D721Med (cell line): Measurements from ENCODE around the gene CCNJL.

ENCODE experiments used
- DNase-seq: peaks from one replicate; pipeline ENCODE4 v3.0.0; 2011; ENCODE audit warnings: low spot score; ENCODE audit not compliant: insufficient read length
- FAIRE-seq: peaks from 2 replicates; lab custom pipeline; 2011; peaks lifted over from hg19 to GRCh38; lab: Jason Lieb, UNC
- TF ChIP-seq, protein P1 (sequence below): IDR thresholded peaks from 2 replicates; pipeline ENCODE4 v1.5.1; 2012; ENCODE audit warnings: mild to moderate bottlenecking, control low read depth; ENCODE audit not compliant: insufficient read depth; ENCODE audit errors: missing control alignments

CCNJL gene

GRCh38 chr5:160327818-160328217, 15.5 kb upstream of the CCNJL start:
- no peak for FAIRE-seq
- TF ChIP-seq, protein P1, sequence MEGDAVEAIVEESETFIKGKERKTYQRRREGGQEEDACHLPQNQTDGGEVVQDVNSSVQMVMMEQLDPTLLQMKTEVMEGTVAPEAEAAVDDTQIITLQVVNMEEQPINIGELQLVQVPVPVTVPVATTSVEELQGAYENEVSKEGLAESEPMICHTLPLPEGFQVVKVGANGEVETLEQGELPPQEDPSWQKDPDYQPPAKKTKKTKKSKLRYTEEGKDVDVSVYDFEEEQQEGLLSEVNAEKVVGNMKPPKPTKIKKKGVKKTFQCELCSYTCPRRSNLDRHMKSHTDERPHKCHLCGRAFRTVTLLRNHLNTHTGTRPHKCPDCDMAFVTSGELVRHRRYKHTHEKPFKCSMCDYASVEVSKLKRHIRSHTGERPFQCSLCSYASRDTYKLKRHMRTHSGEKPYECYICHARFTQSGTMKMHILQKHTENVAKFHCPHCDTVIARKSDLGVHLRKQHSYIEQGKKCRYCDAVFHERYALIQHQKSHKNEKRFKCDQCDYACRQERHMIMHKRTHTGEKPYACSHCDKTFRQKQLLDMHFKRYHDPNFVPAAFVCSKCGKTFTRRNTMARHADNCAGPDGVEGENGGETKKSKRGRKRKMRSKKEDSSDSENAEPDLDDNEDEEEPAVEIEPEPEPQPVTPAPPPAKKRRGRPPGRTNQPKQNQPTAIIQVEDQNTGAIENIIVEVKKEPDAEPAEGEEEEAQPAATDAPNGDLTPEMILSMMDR: no peak
- DNase-seq: no peak

GRCh38 chr5:160326981-160327380, 14.6 kb upstream of the CCNJL start:
- FAIRE-seq (no peak), DNase-seq (no peak)
- TF ChIP-seq, protein P1: no peak

DNA sequence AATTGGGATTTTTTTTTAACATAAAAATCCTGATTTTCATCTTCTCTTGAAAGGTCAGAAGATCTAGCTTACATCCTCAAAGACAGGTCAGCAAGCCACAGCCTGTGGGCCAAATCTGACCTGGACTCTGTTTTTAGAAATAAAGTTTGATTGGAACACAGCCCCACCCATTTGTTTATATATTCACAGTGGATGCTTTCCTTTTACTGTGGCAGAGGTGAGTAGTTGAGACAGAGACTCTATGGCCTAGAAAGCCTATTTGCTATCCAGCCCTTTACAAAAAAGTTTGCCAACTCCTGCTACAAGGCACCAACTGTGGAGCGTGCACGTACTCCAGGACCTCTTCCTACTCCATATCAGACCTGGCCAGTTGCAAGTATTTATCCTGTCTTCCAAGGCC, 13.4 kb upstream of the CCNJL start:
- TF ChIP-seq, protein P1: no peak

GRCh38 chr5:160324886-160325285, 12.5 kb upstream of the CCNJL start:
- DNase-seq: no peak
- no peak for FAIRE-seq
- TF ChIP-seq, protein P1: no peak

More for the DNA sequence above, 13.4 kb upstream of the CCNJL start:
- DNase-seq: no peak
- FAIRE-seq: no peak

- DNase-seq (no peak), FAIRE-seq (no peak)
- TF ChIP-seq, protein P1: no peak
Observed at GRCh38 chr5:160318409-160318808, 6.0 kb upstream of the CCNJL start.

DNA sequence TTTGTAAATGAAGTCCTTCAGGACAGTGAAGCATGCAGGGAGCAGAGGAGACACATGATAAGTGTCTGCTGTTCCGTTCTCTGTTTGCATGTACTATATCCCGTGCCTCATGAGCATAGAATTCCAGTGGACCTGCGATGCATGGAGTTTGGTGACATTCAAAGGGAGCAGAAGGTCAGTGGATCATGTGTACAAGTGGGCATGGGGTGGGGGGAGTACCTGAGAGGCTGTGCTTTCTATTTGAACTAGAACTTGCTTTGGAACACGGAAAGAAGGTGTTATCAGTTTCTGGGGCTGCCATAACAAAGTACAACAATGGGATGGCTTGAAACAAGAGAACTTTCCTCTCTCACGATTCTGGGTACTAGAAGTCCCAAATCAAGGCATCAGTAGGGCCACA, 5.1 kb upstream of the CCNJL start:
- TF ChIP-seq, protein P1: no peak
- FAIRE-seq: no peak
- DNase-seq: no peak

- no peak for DNase-seq
- TF ChIP-seq, protein P1: no peak
- FAIRE-seq: no peak
Observed at GRCh38 chr5:160315968-160316367, 3.6 kb upstream of the CCNJL start.
